ENCODE data around the gene CCNY. TPM values are rescaled to one million over a fixed set of nuclear protein-coding genes. Genes with fewer than 3 reads are reported as not detected.

CCNY gene
- polyA plus RNA-seq, 2 of the 4 experiments (the other 2 are of a cell fraction), result 28.1 to 55.5 TPM

- 88% methylated on average over 4 of the region's 4 CpGs for WGBS (ENCODE audit: missing lambda C conversion rate)
These were observed 101.5 kb downstream of the CCNY start for GRCh38 chr10:35437829-35438228.

DNA sequence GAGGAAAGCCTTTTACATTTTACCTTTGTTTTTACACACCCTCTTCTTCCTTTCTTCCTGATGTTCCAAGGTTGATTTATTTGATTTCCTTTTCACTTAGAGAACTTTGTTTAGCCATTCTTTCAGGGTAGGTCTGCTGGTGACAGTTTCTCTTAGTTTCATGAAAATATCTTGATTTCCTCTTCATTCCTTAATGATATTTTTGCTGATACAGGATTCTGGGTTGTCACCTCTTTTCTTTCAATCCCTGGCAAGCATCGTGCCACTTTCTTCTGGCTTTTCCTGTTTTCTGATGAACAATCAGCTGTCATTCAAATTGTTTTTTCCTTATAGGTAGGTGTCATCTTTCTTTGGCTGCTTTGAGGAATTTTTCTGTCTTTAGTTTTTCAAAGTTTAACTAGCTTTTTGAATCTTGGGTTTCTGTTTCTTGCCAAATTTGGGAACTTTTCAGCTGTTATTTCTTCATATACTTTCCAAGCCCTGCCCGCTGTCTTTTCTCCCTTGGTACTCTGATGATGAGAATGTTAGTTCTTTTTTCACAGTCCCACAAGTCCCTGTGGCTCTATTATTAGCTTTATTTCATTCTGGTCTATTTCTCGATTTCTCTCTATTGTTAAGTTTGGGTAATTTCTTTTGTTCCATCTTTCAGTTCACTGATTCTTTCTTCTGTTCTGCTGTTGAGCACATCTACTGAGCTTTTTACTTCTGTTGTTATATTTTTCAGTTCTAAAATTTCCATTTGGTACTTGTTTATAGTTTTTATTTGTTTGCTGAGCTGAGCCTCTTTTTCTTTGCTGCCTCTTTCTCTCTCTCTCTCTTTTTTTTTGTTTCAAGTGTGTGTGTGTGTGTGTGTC lies 102.6 kb downstream of the CCNY start:
- H3K4me1 ChIP-seq, result no peaks in the 10 kb centered on the region
- POLR2A ChIA-PET, result interaction anchor here (0.6 kb wide), 2 partner anchors 14 to 242 kb away, joined by 4 to 9 read pairs; no protein-coding TSS in a partner anchor
- CTCF ChIA-PET, result interaction anchor here (0.6 to 1.2 kb wide), 2 partner anchors 16 to 199 kb away, joined by 3 read pairs; no protein-coding TSS in a partner anchor

More at GRCh38 chr10:35437829-35438228, 101.5 kb downstream of the CCNY start:
- ATAC-seq (no peak), FAIRE-seq (no peak), DNase-seq (ENCODE audit: low read depth in 1 of 2, low spot score in 1 of 2) (no peak)
- POLR2A ChIA-PET, result no interaction called here
- Histone ChIP-seq H3K4me1 (no peaks in the 10 kb centered on the region), H3K4me3 (no peak overlapping the region), H3K4me2 (no peak overlapping the region), H3K9me3 (peaks cover 12% of the 10 kb centered on the region), H3K27ac (no peak overlapping the region)
- TF ChIP-seq SMC3 (IDR thresholded peaks at IDR 0.05) (no peak), EHF (CRISPR knock-in tag; IDR thresholded peaks at IDR 0.05) (no peak), MAZ (IDR thresholded peaks at IDR 0.05; ENCODE audit: borderline replicate concordance, low read depth, low read length) (no peak), RNF2 (IDR thresholded peaks at IDR 0.05; ENCODE audit: borderline replicate concordance, low read depth) (no peak), KDM1A (IDR thresholded peaks at IDR 0.05; ENCODE audit: low read depth) (no peak), CBX2 (IDR thresholded peaks at IDR 0.05; ENCODE audit: borderline replicate concordance, low read depth) (no peak), FOXS1 (CRISPR knock-in tag; IDR thresholded peaks at IDR 0.05) (no peak), USF2 (IDR thresholded peaks at IDR 0.05) (no peak), POLR2A (IDR thresholded peaks at IDR 0.05; ENCODE audit: low read length) (no peak)
- TF ChIP-seq, protein P1, sequence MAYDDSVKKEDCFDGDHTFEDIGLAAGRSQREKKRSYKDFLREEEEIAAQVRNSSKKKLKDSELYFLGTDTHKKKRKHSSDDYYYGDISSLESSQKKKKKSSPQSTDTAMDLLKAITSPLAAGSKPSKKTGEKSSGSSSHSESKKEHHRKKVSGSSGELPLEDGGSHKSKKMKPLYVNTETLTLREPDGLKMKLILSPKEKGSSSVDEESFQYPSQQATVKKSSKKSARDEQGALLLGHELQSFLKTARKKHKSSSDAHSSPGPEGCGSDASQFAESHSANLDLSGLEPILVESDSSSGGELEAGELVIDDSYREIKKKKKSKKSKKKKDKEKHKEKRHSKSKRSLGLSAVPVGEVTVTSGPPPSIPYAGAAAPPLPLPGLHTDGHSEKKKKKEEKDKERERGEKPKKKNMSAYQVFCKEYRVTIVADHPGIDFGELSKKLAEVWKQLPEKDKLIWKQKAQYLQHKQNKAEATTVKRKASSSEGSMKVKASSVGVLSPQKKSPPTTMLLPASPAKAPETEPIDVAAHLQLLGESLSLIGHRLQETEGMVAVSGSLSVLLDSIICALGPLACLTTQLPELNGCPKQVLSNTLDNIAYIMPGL (CRISPR knock-in tag; IDR thresholded peaks at IDR 0.05; ENCODE audit: borderline replicate concordance), result no peak
- TF ChIP-seq, protein P2, sequence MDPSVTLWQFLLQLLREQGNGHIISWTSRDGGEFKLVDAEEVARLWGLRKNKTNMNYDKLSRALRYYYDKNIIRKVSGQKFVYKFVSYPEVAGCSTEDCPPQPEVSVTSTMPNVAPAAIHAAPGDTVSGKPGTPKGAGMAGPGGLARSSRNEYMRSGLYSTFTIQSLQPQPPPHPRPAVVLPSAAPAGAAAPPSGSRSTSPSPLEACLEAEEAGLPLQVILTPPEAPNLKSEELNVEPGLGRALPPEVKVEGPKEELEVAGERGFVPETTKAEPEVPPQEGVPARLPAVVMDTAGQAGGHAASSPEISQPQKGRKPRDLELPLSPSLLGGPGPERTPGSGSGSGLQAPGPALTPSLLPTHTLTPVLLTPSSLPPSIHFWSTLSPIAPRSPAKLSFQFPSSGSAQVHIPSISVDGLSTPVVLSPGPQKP (IDR thresholded peaks at IDR 0.05; ENCODE audit: low read depth, low read length), result no peak
- TF ChIP-seq, protein P3, sequence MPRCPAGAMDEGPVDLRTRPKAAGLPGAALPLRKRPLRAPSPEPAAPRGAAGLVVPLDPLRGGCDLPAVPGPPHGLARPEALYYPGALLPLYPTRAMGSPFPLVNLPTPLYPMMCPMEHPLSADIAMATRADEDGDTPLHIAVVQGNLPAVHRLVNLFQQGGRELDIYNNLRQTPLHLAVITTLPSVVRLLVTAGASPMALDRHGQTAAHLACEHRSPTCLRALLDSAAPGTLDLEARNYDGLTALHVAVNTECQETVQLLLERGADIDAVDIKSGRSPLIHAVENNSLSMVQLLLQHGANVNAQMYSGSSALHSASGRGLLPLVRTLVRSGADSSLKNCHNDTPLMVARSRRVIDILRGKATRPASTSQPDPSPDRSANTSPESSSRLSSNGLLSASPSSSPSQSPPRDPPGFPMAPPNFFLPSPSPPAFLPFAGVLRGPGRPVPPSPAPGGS (IDR thresholded peaks at IDR 0.05), result no peak
- CTCF ChIA-PET, result interaction anchor here (0.5 kb wide), 1 partner anchor 853 kb away, joined by 3 read pairs; no protein-coding TSS in a partner anchor

DNA sequence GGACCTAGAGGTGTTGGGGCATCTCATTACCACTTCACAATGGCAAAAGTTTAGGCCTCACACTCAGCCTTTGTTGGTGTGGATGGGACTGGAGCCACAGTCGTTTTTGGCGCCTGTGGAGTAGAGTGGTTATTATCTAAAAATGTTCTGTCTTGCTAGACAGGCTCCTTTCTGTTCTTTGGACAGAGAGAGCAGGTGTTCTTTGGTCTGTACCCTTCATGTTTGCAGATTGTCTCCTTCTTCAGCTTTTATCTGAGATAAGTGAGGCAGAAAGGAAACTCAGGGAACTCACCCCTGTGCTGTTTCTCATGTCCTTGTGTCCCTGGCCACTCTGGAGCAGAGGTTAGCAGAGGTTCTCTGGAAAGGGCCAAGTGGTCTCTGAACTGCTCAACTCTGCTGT lies 103.7 kb downstream of the CCNY start:
- FAIRE-seq (no peak), ATAC-seq (no peak), DNase-seq (ENCODE audit: low read depth in 1 of 2, low spot score in 1 of 2) (no peak)
- Histone ChIP-seq H3K27ac (no peak overlapping the region), H3K9me3 (peaks cover 34% of the 10 kb centered on the region), H3K4me2 (no peak overlapping the region), H3K4me3 (no peak overlapping the region), H3K4me1 (no peaks in the 10 kb centered on the region)
- ChIA-PET POLR2A (no interaction called here), CTCF (interaction anchor here (0.5 to 0.6 kb wide), 2 partner anchors 39 to 200 kb away, joined by 3 read pairs; no protein-coding TSS in a partner anchor)
- TF ChIP-seq CBX2 (IDR thresholded peaks at IDR 0.05; ENCODE audit: borderline replicate concordance, low read depth), result no peak
- no peak for TF ChIP-seq NR3C1 (IDR thresholded peaks at IDR 0.05)
- TF ChIP-seq, protein P4, sequence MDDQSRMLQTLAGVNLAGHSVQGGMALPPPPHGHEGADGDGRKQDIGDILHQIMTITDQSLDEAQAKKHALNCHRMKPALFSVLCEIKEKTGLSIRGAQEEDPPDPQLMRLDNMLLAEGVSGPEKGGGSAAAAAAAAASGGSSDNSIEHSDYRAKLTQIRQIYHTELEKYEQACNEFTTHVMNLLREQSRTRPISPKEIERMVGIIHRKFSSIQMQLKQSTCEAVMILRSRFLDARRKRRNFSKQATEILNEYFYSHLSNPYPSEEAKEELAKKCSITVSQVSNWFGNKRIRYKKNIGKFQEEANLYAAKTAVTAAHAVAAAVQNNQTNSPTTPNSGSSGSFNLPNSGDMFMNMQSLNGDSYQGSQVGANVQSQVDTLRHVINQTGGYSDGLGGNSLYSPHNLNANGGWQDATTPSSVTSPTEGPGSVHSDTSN (IDR thresholded peaks at IDR 0.05), result no peak
- TF ChIP-seq MYC (IDR thresholded peaks at IDR 0.05; ENCODE audit: borderline replicate concordance, low read length), result no peak
- TF ChIP-seq ZFP36 (IDR thresholded peaks at IDR 0.05; ENCODE audit: borderline replicate concordance, partially characterized antibody), result no peak
- no peak for TF ChIP-seq FOXS1 (CRISPR knock-in tag; IDR thresholded peaks at IDR 0.05)
- no peak for TF ChIP-seq POLR2AphosphoS2 (conservative IDR thresholded peaks at IDR 0.05; ENCODE audit: low read length)
- TF ChIP-seq JUN (IDR thresholded peaks at IDR 0.05), result no peak
- WGBS (ENCODE audit: missing lambda C conversion rate), result 91% methylated on average over 2 of the region's 2 CpGs

More for the DNA sequence above, 102.6 kb downstream of the CCNY start:
- Histone ChIP-seq H3K27ac (no peak overlapping the region), H3K4me3 (no peak overlapping the region), H3K9me3 (peaks cover 23% of the 10 kb centered on the region), H3K4me2 (no peak overlapping the region)
- 94% methylated on average over 3 of the region's 3 CpGs for WGBS (ENCODE audit: missing lambda C conversion rate)
- ATAC-seq (no peak), DNase-seq (ENCODE audit: low read depth in 1 of 2, low spot score in 1 of 2) (no peak), FAIRE-seq (no peak)
- no peak for TF ChIP-seq EP300 (IDR thresholded peaks at IDR 0.05)
- TF ChIP-seq MAFK (IDR thresholded peaks at IDR 0.05; ENCODE audit: partially characterized antibody), result peak; percentile 38
